GM23338 (cell line): Measurements from ENCODE around the gene SEMA7A.

Experiments
- EZH2 ChIP-seq: fragments of 200-600 bp; sonication (generic); IDR thresholded peaks from one replicate; pipeline ENCODE4 v1.8.0; 2017; ENCODE audit warnings: antibody characterized with exemption, mild to moderate bottlenecking, low read depth; ENCODE audit not compliant: unreplicated experiment
- JUNB ChIP-seq: IDR thresholded peaks from one replicate; pipeline ENCODE4 v1.6.1; 2016; ENCODE audit warnings: antibody characterized with exemption; ENCODE audit not compliant: unreplicated experiment
- TF ChIP-seq, protein P1 (sequence below), 2 experiments: fragments of 200-600 bp in 1 of 2; sonication (generic) in 1 of 2; conservative IDR thresholded peaks; 2 replicates each; pipeline versions ENCODE4 v1.5.1 to v1.6.1; 2016 to 2017; ENCODE audit warnings: antibody characterized with exemption in 2 of 2, low read depth in 2 of 2, mild to moderate bottlenecking in 2 of 2, moderate library complexity in 1 of 2

GRCh38 chr15:74458473-74458872 is 24.7 kb upstream of the SEMA7A start:
- TF ChIP-seq, protein P1, sequence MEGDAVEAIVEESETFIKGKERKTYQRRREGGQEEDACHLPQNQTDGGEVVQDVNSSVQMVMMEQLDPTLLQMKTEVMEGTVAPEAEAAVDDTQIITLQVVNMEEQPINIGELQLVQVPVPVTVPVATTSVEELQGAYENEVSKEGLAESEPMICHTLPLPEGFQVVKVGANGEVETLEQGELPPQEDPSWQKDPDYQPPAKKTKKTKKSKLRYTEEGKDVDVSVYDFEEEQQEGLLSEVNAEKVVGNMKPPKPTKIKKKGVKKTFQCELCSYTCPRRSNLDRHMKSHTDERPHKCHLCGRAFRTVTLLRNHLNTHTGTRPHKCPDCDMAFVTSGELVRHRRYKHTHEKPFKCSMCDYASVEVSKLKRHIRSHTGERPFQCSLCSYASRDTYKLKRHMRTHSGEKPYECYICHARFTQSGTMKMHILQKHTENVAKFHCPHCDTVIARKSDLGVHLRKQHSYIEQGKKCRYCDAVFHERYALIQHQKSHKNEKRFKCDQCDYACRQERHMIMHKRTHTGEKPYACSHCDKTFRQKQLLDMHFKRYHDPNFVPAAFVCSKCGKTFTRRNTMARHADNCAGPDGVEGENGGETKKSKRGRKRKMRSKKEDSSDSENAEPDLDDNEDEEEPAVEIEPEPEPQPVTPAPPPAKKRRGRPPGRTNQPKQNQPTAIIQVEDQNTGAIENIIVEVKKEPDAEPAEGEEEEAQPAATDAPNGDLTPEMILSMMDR (conservative IDR thresholded peaks at IDR 0.05; ENCODE audit: low read depth in 2 of 2), result no peak
- TF ChIP-seq JUNB (no peak), EZH2 (no peak)
